ENCODE measurements around the gene PRLHR. TPM values are rescaled to one million over a fixed set of nuclear protein-coding genes. Genes with fewer than 3 reads are reported as not detected.

The PRLHR gene
- total RNA-seq, 1 experiment from 2014 or later: not detected

- Histone ChIP-seq H3K36me3 (ENCODE audit: insufficient read depth, low read length, poor library complexity, severe bottlenecking) (no peaks in the 10 kb centered on the region), H3K9me3 (ENCODE audit: low read depth, low read length, poor library complexity, severe bottlenecking) (no peaks in the 10 kb centered on the region), H3K27me3 (replicated peaks; ENCODE audit: insufficient read depth, low read depth, low read length, poor library complexity) (no peaks in the 10 kb centered on the region), H3K4me1 (ENCODE audit: insufficient read depth, low read length, poor library complexity, severe bottlenecking) (no peaks in the 10 kb centered on the region), H3K4me3 (ENCODE audit: low read depth, low read length, poor library complexity, severe bottlenecking) (no peak overlapping the region), H3K27ac (ENCODE audit: low read depth, low read length, poor library complexity, severe bottlenecking) (no peak overlapping the region)
- no peak for DNase-seq (ENCODE audit: low spot score)
- CTCF ChIA-PET: interaction anchor here (1.6 kb wide), 1 partner anchor 152 kb away, joined by 14 read pairs; no protein-coding TSS in a partner anchor
- POLR2A ChIA-PET (ENCODE audit: low non-redundant PET): no interaction called here
- intact Hi-C loops (cut with micrococcal nuclease; ENCODE audit: unreplicated experiment): loop anchor here (10.0 kb wide), 1 partner anchor 455 kb away; the partner anchor contains the start of gene NANOS1
- TF ChIP-seq, protein P1, sequence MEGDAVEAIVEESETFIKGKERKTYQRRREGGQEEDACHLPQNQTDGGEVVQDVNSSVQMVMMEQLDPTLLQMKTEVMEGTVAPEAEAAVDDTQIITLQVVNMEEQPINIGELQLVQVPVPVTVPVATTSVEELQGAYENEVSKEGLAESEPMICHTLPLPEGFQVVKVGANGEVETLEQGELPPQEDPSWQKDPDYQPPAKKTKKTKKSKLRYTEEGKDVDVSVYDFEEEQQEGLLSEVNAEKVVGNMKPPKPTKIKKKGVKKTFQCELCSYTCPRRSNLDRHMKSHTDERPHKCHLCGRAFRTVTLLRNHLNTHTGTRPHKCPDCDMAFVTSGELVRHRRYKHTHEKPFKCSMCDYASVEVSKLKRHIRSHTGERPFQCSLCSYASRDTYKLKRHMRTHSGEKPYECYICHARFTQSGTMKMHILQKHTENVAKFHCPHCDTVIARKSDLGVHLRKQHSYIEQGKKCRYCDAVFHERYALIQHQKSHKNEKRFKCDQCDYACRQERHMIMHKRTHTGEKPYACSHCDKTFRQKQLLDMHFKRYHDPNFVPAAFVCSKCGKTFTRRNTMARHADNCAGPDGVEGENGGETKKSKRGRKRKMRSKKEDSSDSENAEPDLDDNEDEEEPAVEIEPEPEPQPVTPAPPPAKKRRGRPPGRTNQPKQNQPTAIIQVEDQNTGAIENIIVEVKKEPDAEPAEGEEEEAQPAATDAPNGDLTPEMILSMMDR (conservative IDR thresholded peaks at IDR 0.05; ENCODE audit: low read depth, low read length): no peak
- no peak for TF ChIP-seq EZH2 (IDR thresholded peaks at IDR 0.05; ENCODE audit: borderline replicate concordance, low read depth, low read length, poor library complexity, severe bottlenecking)
- no TSS peak for BruUV-seq (replicated peaks)
These were observed 26.1 kb downstream of the PRLHR start for GRCh38 chr10:118569241-118569881.

DNA sequence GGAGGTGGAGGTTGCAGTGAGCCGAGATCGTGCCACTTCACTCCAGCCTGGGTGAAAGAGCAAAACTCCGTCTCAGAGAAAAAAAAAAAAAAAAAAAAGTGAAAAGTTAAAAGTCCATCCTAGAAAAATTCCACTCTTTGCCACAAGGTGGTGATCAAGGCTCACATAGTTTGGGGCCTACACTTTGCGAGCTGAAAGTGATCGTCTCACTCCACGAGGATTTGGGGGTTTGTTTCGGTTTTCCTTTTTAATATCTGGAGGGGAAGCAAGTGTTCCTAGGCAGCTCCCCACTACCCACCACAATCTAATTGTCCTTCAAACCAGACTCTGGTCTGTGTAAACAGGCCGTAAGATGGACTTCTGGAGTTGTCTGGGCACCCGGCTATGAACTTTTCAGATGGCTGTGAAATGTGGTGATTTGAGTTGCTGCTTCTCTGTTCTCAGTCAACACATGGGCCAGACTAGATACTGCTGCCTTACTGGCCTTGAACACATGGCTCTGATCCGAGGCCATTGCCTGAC, 27.1 kb downstream of the PRLHR start:
- DNase-seq (ENCODE audit: low spot score): peak; percentile 76
- H3K36me3 ChIP-seq (ENCODE audit: insufficient read depth, low read length, poor library complexity, severe bottlenecking): no peaks in the 10 kb centered on the region
- H3K4me3 ChIP-seq (ENCODE audit: low read depth, low read length, poor library complexity, severe bottlenecking): no peak overlapping the region
- ChIA-PET CTCF (interaction anchor here (0.5 to 1.6 kb wide), 7 partner anchors 10 to 877 kb away, joined by 3 to 14 read pairs (median 3); no protein-coding TSS in a partner anchor), POLR2A (ENCODE audit: low non-redundant PET) (no interaction called here)
- no peak overlapping the region for H3K27ac ChIP-seq (ENCODE audit: low read depth, low read length, poor library complexity, severe bottlenecking)
- TF ChIP-seq, protein P1 (conservative IDR thresholded peaks at IDR 0.05; ENCODE audit: low read depth, low read length): peak; percentile 68
- TF ChIP-seq EZH2 (IDR thresholded peaks at IDR 0.05; ENCODE audit: borderline replicate concordance, low read depth, low read length, poor library complexity, severe bottlenecking): no peak
- H3K27me3 ChIP-seq (replicated peaks; ENCODE audit: insufficient read depth, low read depth, low read length, poor library complexity): no peaks in the 10 kb centered on the region
- H3K4me1 ChIP-seq (ENCODE audit: insufficient read depth, low read length, poor library complexity, severe bottlenecking): no peaks in the 10 kb centered on the region
- intact Hi-C loops (cut with micrococcal nuclease; ENCODE audit: unreplicated experiment): loop anchor here (1.0 to 10.0 kb wide), 3 partner anchors 153 to 456 kb away; partner anchors contain the start of gene NANOS1
- H3K9me3 ChIP-seq (ENCODE audit: low read depth, low read length, poor library complexity, severe bottlenecking): no peaks in the 10 kb centered on the region
- BruUV-seq (replicated peaks): no TSS peak

GRCh38 chr10:118567701-118568248, 27.7 kb downstream of the PRLHR start:
- TF ChIP-seq EZH2 (IDR thresholded peaks at IDR 0.05; ENCODE audit: borderline replicate concordance, low read depth, low read length, poor library complexity, severe bottlenecking): no peak
- TF ChIP-seq, protein P1 (conservative IDR thresholded peaks at IDR 0.05; ENCODE audit: low read depth, low read length): no peak
- Histone ChIP-seq H3K4me3 (ENCODE audit: low read depth, low read length, poor library complexity, severe bottlenecking) (no peak overlapping the region), H3K4me1 (ENCODE audit: insufficient read depth, low read length, poor library complexity, severe bottlenecking) (no peaks in the 10 kb centered on the region), H3K9me3 (ENCODE audit: low read depth, low read length, poor library complexity, severe bottlenecking) (no peaks in the 10 kb centered on the region), H3K27me3 (replicated peaks; ENCODE audit: insufficient read depth, low read depth, low read length, poor library complexity) (no peaks in the 10 kb centered on the region), H3K27ac (ENCODE audit: low read depth, low read length, poor library complexity, severe bottlenecking) (no peak overlapping the region), H3K36me3 (ENCODE audit: insufficient read depth, low read length, poor library complexity, severe bottlenecking) (no peaks in the 10 kb centered on the region)
- no peak for DNase-seq (ENCODE audit: low spot score)
- intact Hi-C loops (cut with micrococcal nuclease; ENCODE audit: unreplicated experiment): loop anchor here (1.0 to 10.0 kb wide), 3 partner anchors 154 to 457 kb away; partner anchors contain the start of gene NANOS1
- ChIA-PET CTCF (interaction anchor here (0.6 to 1.6 kb wide), 4 partner anchors 152 to 878 kb away, joined by 3 to 14 read pairs (median 8); no protein-coding TSS in a partner anchor), POLR2A (ENCODE audit: low non-redundant PET) (no interaction called here)
- BruUV-seq (replicated peaks): no TSS peak

Data from A673 (cell line).